GM21723 (cell line): ENCODE measurements around the gene LRRN2.
"Not testable (repeated sequence)": the region's sequence is repeated elsewhere in the genome, so short reads cannot be mapped to it uniquely, and the experiment has no call there.

Experiments
- ATAC-seq: cut with Tn5 transposase; IDR thresholded peaks from one replicate; pipeline ENCODE4 v1.9.1; 2021; ENCODE audit warnings: mild to moderate bottlenecking, moderate library complexity; ENCODE audit not compliant: unreplicated experiment

Gene LRRN2

DNA sequence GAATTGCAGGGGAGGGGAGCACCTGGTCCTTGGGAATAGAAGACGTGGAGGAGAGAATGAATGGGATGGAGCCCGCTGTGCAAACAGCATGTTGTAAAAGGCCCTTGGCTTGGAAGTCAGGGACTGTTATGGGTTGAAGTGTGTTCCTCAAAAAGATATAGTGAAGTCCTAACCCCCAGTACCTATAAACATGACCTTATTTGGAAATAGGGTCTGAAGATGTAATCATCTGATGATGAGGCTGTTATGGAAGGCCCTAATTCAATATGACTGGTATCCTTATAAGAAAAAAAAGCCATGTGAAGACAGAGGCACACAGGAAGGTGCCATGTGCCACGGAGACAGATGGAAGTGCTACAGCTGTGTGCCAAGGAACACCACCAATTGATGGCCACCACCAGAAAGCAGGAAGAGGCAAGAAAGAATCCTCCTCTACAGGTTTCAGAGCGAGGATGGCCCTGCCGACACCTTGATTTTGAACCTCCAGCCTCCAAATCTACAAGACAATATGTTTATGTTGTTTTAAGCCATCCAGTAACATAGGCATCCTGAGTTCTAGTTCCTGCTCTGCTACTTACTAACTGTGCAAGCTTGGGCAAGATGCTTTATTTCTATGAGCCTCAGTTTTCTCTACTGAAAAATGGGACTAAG, 51.2 kb downstream of the LRRN2 start:
- no peak for ATAC-seq

DNA sequence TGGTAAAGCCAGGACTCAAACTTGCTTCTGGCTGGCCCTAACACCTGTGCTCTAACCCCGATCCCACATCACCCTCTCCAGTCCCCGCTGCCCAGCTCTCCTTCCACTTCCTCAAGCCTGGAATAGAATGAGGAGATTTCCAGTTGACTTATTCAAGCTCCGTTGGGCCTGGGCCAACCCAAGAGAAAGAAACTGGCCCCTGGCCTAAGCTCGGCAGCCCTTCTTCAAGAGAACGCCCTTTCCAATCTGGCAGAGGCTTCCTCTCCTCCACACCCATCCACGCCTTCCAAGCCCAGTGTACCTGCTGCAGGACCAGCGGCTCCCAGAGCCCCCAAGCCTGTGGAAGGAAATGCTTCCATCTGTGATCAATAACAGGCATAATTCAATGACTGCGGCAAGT, 51.9 kb downstream of the LRRN2 start:
- no peak for ATAC-seq

DNA sequence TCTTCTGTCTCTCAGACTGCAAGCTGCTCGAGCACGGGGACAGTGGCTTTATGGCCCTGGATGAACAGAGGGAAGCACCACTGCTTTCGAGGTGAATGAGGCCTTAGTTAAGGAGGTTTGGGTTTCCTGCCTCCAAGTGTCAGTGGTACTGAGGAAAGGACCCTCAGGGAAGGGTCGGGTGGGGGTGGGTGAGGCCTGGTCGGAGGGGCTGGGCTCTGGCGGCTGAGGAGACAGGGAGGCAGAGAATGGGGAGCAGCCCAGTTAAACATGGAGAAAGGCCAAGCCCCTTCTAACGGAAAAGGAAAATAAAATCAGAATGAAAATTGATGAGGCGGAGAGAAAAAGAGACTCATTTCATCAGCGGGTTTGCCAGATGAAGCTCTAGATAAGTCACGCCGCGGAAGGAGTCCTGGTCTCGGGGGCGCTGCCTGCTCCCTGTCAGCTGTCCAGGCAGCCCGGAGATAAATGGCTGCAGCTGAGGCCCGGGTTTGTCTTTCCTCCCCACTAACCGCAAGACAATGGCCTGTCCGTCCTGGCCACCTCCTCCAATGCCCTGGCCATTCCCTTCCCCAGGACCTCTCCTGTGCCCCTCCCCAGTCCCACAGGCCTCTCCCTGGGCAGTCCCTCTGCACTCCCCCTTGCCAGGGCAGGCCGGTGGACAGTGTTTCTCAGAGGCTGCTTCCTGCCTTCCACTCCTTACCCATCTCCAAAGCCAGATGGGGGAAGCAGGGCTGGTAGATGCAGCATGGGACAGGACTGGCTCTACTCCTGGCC, 55.2 kb downstream of the LRRN2 start:
- ATAC-seq, result no peak

DNA sequence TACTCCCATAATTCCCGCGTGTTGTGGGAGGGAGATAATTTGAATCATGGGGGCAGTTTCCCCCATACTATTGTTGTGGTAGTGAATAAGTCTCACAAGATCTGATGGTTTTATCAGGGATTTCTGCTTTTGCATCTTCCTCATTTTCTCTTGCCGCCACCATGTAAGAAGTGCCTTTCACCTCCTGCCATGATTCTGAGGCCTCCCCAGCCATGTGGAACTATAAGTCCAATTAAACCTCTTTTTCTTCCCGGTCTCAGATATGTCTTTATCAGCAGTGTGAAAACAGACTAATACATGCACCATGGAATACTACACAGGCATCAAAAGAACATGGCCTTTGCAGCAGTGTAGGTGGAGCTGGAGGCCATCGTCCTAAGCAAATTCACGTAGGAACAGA, 56.1 kb downstream of the LRRN2 start:
- ATAC-seq, result not testable (repeated sequence)

DNA sequence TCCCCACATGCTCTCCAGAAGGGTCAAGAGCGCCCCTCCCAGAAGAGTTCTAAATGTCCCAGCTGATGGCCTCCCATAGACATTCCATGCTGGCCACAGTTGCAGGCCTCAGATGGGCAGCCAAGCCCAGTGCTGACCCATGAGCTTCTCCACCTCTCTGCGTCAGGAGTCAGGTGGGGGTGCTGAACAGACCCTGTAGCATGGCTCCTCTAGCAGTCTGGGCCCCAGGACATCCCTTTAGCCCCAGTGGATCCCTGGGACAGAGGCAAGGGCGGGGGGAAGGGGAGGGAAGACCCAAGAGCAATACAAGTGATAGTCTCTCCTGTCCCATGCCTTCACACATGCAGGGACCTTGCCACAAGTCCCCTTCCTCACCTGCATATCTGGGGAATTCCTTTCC, 56.7 kb downstream of the LRRN2 start:
- ATAC-seq, result no peak

DNA sequence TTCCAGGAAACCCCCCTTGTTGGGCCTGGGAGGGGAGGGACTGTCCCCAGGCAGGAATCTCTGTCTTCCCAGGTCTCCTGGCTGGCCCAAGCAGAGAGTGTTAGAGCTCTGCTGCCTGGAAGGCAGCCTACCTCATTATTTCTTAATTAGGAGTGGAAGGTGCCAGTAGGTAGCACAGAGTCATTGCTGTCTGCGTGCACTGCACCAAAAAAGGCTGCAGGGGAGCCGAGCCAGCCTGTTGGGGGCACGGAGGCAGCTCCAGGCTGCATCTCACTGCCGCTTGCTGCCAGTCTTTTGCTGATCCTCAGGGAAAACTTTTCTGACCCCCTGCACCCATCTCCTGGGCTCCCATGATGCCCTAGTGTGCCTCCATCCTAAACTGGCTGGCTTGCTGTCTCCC, 58.1 kb downstream of the LRRN2 start:
- no peak for ATAC-seq

DNA sequence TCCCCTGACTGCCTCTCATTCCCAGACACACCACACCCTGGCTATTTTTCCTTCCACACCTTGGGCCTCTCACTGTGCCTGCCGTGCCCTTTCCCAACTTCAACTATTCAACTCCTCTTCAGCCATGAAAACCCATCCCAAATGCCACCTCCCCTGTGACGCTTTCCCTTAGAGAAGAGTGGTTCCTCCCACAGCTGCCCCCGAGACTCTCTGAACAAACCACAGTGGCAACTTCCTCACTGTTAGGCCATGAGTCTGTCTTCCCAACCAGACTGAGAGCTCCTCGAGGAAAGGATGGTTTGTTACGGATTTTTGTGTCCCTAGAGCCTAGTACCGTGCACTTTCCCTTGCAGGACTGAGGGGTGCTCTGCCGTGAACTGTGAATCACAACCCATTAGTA, 59.2 kb downstream of the LRRN2 start:
- no peak for ATAC-seq

DNA sequence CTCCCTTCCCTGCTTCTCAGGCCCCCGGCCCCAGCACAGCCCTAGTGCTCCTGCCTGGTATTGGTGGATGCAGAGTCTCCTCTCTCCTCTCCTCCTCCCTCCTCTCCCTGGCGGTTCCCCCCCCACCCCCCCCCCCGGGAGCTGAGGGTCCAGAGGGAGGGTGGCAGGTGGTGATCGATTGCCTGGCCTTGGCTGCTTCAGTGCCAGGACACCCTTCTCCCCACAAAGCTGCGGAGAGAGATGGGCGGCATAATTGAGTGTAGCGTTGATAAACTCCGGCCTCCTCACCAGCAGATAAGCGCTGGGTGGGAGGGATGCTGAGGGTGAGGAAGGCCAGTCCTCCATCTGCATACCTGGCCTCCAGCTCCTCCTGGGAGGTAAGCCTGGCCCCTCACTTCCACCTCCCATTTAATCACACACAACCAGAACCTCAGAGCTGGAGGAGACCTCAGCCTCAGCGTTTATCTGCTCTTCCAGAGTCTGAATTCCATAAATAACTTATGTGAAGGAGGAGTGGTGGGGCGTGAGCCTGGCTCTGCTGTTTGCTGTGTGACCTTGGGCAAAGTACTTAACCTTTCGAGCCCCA, 60.8 kb downstream of the LRRN2 start:
- ATAC-seq, result no peak

DNA sequence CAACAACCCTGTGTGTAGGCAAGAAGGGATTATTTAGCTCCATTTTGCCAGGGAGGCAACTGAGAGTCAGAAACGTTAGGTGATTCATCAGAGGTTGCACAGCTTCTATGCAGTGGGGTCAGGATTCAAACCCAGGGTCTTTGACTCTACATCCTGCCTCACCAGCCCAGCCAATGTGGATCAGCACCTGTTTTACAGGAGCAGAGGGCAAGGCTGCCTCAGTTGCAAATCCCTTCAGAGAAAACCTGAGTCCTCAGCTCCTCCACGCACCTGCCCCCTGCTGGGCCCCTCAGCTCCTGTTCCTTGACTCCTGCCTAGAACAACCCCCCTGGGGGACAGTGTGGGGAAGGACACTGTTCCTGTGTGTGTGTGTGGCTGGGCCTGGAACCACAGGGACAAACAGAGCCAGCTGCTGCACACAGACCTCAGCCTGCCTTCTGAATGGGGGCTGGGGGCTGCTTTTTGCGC, 61.6 kb downstream of the LRRN2 start:
- no peak for ATAC-seq

DNA sequence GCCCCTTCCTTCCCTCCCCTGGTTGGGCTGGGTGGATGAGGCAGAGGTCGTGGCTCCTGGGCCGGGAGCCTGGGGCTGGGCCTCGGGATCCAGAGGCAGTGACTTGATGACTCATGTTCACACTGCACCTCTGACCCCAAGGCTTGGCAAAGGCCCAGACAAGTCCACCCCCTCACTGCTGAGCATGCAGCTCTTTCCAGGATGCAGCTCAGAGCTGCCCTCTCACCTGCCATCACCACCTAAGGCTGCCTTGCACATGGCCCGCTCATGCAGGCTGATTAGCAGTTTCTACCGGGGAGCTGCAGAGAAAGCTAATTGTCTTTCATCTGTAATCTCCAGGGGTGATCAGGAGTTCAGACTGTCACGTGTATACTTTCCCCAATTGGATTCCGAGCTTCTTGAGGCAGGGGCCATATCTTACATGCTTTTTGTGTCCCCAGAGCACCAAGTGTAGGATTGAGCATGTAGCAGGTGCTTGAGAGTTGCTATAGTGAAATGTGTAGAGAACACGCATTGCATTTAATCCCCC, 62.1 kb downstream of the LRRN2 start:
- no peak for ATAC-seq

DNA sequence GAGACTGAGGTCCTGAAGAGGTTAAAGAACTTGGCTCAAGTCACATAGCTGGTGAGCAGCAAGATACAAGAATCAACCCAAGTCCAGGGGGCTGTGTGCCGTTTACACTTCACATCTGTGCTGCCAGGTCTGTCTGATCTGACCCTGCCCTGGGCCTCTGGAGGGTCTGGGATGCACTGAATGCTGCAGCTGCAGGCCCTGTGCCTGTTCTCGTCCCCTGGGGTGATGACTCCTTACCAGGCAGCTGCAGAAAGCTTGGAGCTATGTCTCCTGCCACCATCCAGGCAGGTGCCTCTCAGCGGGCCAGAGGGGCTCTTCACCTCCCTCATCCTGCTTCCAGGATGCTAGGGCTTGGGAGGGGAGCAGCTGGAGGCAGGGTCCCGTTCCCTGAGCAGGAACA, 63.5 kb downstream of the LRRN2 start:
- no peak for ATAC-seq

DNA sequence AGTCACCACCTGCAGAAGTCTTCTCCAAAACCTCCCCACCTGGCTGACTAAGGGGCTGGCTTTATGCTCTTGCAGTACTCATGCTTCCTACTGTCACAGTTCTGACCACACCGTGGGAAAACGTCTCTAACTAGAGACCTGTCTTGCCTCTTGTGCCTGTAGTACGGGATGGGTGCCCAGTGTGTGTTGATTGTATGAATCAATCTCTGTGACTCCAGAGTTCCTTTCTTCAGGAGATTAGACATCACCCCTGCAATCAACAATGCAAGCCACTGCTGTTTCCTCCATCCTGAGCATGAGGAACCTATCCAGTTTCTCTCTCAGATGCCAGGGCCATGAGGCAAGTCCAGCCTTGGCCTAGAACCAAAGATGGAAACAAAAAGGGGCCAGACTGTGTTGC, 64.1 kb downstream of the LRRN2 start:
- no peak for ATAC-seq

DNA sequence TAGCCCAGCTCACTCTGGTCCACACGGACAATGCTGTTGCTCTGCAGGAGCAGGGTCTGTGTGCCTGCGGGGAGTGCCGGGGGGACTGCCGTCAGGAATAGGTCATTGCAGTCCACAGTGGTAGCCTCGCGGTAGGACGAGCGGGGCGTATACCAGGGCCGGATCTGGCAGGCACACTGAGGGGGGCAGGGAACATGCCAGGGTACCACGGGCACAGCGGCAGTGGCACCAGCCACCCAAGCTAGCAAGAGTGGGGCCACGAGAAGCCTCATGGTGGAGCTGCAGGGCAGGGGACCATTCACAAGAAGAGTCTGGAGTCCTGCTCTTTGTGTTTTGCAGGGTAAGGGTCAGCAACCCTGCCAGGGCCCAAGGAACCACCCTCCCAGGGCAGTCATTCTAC, 65.8 kb downstream of the LRRN2 start:
- ATAC-seq, result no peak

DNA sequence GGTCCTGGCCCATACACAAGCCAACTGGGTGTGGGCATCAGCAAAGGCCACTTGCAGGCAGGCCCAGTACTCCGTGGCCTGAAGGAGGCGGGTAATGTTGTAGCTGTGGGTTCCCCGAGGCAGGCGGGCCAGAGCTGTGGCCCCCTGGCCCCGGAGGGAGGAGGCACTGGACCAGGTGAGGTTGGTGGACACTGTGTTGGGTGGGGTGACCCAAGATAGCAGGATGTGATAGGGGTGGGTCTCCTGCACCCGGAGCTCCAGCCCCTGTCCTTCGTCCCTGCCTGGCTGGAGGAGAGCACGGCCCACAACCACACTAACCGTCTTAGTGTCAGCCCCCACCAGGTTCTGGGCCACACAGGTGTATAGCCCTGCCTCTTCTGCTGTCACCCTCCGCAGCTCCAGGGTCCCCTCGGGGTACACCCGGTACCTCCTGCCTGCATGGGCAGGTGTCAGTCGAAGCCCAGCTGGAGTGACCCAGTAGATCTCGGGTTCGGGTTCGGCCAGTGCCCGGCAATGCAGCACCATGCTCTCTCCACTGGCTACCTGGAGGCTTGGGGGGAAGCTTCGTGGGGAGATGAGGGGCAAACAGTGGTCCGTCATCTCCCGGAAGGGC, 67.3 kb downstream of the LRRN2 start:
- no peak for ATAC-seq

DNA sequence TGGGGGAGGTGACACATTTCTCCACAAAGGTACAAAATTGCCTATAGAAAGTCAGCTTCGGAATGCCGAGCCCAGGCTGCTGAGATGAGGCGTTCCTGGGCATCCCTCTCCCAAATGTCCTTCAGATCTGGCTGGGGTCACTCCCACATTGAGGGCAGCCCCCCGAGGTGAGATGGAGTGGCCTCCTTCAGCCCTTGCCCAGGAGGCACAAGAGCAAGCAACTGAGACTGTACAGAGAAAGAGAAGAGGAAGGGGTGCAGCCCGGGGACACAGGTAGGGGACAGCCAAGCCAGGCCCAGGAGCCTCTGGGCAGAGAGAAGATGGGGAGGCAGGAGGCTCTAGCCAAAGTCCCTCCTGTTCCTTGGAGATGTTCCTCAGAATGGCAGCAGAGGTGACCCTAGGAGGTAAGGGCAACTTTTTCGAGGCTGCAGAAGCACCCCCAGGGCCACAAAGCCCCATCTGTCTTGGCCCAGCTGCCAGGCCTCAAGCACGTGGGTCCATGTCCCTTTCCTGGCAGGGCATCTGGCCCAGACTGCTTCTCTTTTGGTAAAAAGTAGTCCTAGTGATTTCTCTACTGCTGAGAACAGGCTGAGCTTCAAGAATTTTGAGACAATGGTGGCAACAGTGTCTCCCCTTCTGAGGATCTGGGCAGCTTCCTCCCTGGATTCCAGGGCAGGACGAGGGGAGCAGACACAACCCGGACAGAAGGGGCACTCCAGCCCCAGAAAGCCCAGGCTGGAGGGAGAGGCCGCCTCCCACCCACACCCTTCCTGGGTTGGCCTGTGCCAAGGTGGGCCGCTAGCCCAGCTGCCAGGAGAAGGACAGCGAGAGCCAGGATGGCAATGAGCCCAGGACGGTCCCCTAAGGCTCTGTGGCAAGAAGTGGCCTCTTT, 68.0 kb downstream of the LRRN2 start:
- ATAC-seq, result no peak

DNA sequence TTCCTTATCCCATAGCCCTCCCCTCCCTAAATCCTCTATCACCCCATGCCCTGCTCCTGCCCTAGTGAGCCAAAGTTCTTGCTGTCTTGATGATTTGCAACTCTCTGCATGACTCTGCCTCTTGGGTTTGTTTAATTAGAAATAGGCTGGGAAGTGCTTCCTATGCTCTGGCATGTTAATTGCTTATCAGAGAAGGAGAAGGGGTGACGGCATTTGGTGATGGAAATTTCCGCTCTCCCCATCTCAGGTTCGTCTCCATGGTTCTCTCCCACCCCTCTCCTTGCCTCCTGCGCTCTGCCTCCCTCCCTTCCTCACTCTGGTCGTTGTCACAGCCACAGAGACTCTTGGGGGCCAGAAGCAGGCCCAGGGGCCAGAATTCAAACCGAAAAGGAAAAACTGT, 68.9 kb downstream of the LRRN2 start:
- ATAC-seq, result no peak

DNA sequence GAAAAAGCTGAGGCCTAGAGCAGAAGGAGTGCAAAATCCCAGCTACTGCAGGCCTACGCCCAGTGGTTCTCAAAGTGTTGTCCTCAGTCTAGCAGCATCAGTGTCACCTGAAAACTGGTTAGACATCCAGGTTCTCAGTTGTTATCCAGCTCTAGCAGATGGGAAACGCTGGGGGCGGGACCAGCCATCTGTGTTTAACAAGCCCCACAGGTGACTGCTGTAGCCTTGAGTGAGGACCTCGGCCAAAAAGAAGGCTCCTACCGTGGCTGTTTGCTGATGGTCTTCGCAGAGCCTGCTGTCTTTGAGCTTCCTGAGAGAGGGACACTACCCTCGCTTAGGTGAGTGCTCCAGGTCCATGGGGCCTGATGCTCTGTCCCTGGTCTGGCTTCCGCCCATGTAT, 69.7 kb downstream of the LRRN2 start:
- ATAC-seq, result no peak

DNA sequence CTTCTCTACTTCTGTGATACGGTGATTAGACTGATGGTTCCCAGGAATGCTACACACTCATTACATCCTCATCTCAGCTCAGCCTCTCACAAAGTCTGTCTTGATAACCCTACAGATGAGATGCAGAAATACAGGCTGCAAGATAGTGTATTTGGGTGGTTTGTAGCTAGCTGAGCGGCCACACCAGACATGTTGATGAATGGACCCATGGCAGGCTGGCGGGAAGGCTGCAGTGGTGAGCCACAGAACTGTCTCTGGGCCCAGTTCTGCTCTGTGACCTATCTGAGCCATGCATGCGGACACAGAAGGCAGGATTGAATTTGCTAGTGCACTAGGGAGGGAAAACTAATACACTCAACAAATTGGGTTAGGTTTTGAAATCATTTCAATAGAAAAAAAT, 71.9 kb downstream of the LRRN2 start:
- no peak for ATAC-seq

DNA sequence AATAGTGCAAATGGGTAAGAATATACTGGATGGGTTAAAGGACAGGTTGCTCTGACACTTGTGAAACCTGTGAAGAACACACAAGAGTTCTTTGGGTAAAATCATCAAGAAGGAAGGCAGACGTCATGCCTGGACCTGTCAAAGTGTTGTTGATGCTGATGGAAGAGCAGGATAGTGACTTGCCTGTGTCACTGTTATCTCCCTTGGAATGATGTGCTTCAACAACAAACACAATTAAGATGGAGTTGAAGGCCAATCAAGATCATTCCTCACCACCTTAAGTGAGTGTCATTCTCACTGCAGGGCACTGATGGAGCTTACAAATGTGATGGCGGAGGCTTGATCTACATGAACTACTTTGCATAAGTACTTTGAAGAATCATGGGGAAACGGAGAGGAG, 73.2 kb downstream of the LRRN2 start:
- no peak for ATAC-seq

DNA sequence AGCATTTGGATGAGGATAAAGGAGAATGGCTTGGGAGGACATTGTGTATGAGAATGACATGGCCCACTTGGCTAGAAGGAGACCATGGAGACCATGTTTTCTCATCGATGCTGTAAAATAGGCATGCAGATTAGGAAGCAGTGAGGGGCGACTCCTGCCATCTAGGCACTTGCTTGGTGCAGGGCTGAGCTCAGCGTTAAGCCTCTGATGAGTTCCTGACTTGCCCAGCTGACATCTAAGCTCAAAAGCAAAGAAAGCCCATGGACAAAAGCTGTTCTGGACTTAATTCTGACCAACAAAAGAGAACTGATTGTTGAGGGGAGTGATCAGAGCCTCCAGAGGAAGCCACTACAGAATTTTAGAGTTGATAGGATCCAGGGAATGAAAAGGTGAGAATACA, 74.5 kb downstream of the LRRN2 start:
- ATAC-seq, result no peak

DNA sequence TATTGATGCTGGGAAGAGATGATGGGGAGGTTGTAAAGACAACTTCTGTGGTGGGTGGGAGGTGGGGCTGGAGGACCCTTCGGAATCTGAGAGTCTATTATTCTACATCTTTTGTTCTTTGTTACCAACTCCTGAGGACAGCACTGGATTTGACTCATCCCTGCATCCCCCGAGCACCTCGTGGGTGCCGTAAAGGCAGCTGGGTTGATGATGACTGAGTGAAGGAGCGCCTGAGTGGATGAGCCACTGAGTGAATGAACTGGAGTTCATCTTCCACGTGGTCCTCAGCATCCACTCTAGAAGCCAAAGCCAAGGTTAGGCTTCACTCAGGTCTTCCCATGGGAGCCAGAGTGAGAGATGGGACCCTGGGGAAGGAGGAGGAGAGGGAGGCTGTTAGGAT, 77.6 kb downstream of the LRRN2 start:
- ATAC-seq, result no peak
